BE2C (cell line): ENCODE measurements around the gene NDUFS4.
"Not testable (repeated sequence)": the region's sequence is repeated elsewhere in the genome, so short reads cannot be mapped to it uniquely, and the experiment has no call there.

Experiments
- DNase-seq: peaks from one replicate; pipeline ENCODE4 v3.0.0-alpha.2; 2020
- H3K27me3 ChIP-seq: fragments of 250-450 bp; sonication (Bioruptor Pico); 2 replicates; pipeline ENCODE4 v1.5.1; 2020; ENCODE audit warnings: mild to moderate bottlenecking
- H3K36me3 ChIP-seq: fragments of 250-450 bp; sonication (Bioruptor Pico); 2 replicates; pipeline ENCODE4 v1.5.1; 2020; ENCODE audit warnings: mild to moderate bottlenecking
- H3K4me1 ChIP-seq: fragments of 250-450 bp; sonication (Bioruptor Pico); 2 replicates; pipeline ENCODE4 v1.5.1; 2020
- H3K4me3 ChIP-seq: 2 replicates; pipeline ENCODE4 v1.5.1; 2011; ENCODE audit warnings: low read depth, low read length
- H3K9me3 ChIP-seq: fragments of 250-450 bp; sonication (Bioruptor Pico); 2 replicates; pipeline ENCODE4 v1.5.1; 2020
- TF ChIP-seq, protein P1 (sequence below): IDR thresholded peaks from 2 replicates; pipeline ENCODE4 v1.5.1; 2012; ENCODE audit warnings: mild to moderate bottlenecking, low read depth, low read length

NDUFS4 gene

DNA sequence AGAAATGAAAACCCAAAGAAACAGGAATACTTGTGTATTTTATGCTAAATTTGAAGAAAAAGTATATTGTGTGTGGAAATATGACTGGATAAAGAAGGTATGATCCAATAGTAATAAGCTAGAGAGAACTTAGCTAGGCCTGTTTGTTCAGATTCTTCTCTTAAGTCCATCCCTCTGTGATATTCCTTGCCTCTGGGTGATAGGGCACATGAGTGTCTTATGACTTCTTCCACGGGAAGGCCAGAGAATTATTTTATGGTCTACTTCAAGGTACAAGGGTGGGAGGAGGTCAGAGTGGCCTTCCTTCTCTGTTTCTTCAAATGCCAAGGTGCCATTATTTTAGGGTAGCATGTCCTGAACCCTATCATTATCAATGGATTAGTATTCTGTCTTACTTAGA is 113.7 kb downstream of the NDUFS4 start:
- Histone ChIP-seq H3K27me3 (no peaks in the 10 kb centered on the region), H3K36me3 (no peaks in the 10 kb centered on the region), H3K9me3 (no peaks in the 10 kb centered on the region), H3K4me1 (no peaks in the 10 kb centered on the region), H3K4me3 (no peak overlapping the region)
- DNase-seq, result no peak
- TF ChIP-seq, protein P1, sequence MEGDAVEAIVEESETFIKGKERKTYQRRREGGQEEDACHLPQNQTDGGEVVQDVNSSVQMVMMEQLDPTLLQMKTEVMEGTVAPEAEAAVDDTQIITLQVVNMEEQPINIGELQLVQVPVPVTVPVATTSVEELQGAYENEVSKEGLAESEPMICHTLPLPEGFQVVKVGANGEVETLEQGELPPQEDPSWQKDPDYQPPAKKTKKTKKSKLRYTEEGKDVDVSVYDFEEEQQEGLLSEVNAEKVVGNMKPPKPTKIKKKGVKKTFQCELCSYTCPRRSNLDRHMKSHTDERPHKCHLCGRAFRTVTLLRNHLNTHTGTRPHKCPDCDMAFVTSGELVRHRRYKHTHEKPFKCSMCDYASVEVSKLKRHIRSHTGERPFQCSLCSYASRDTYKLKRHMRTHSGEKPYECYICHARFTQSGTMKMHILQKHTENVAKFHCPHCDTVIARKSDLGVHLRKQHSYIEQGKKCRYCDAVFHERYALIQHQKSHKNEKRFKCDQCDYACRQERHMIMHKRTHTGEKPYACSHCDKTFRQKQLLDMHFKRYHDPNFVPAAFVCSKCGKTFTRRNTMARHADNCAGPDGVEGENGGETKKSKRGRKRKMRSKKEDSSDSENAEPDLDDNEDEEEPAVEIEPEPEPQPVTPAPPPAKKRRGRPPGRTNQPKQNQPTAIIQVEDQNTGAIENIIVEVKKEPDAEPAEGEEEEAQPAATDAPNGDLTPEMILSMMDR, result no peak

DNA sequence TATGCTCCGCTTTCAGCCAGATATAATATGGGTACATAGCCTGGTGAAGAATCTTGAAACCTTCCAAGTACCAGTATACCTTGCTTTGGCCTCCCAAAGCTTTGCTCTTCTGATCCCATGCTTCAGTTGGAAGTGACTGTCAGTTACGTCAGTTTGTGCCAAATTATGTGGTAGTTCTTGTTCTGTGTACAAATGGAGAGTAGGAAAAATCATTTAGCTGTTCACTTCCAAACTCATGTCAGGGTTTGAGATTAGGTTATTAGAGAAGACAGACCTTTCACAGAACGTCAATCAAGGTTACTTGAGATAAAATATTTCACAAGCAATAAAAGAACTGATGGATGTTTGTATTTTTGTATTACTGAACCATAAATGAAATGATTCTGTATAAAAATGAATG is 117.2 kb downstream of the NDUFS4 start:
- no peaks in the 10 kb centered on the region for H3K4me1 ChIP-seq
- no peak overlapping the region for H3K4me3 ChIP-seq
- no peaks in the 10 kb centered on the region for H3K9me3 ChIP-seq
- TF ChIP-seq, protein P1, result no peak
- H3K36me3 ChIP-seq, result no peaks in the 10 kb centered on the region
- H3K27me3 ChIP-seq, result no peaks in the 10 kb centered on the region
- no peak for DNase-seq

DNA sequence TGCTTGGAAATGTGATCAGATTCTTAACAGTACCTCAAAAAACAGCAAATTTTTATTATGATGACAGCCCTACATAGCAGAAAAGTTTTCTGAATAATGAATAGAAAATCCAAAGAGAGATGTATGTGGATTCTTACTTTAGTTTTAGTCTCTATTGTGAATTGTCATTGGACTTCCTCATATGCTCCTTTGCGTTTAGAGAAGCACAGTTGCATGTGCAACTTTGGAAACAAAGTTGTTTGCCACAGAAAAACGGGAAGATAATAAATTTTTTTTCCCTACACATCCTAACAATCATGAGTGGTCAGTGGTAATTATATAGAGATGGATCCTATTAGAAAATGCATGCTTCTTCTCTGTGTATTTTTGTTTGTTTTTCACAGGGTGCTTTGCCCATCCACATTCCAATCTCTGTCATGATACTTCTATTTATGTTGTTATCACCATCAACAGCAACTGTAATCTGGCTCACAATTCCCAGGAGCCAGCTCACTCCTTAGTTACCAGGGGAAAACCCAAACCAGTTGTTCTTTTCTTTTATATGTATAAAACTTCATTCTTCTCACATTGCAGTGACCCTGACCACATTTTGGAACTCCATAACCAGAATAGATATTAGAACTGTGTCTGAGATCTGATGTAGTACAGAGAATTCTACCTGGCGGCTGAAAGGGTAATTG is 118.7 kb downstream of the NDUFS4 start:
- TF ChIP-seq, protein P1, result no peak
- Histone ChIP-seq H3K4me1 (no peaks in the 10 kb centered on the region), H3K9me3 (no peaks in the 10 kb centered on the region), H3K27me3 (no peaks in the 10 kb centered on the region), H3K4me3 (no peak overlapping the region), H3K36me3 (no peaks in the 10 kb centered on the region)
- no peak for DNase-seq

DNA sequence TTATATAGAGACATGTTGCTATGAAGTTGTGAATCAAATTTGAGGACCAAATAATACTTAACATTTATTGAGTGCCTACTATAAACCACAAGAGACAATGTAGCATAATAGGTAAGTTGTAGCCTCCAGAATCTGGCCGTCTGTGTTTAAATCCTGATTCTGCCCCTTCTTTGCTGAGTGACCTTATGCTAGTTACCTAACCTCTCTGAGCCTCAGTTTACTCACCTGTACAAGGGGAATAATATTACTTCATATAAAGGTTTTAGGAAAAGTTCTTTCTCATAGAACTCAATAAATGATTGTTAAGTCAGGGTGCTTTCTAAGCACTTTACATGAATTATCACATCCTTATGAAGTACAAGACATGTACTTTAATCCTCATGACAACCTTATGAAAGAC is 120.6 kb downstream of the NDUFS4 start:
- Histone ChIP-seq H3K9me3 (no peaks in the 10 kb centered on the region), H3K27me3 (no peaks in the 10 kb centered on the region), H3K36me3 (no peaks in the 10 kb centered on the region), H3K4me1 (no peaks in the 10 kb centered on the region), H3K4me3 (no peak overlapping the region)
- TF ChIP-seq, protein P1, result no peak
- DNase-seq, result no peak

DNA sequence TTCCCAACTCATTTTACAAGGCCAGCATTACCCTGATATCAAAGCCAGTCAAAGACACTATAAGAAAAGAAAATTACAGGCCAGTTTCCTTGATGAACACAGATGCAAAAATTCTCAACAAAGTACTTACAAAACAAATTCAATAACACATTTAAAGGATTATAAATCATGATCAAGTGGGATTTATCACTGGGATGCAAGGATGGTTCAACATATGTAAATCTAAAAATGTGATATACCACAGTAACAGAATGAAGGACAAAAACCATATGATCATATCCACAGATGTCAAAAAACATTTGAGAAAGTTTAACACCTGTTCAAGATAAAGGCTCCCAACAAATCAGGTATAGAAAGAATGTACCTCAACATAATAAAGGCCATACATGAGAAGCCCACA is 130.6 kb downstream of the NDUFS4 start:
- Histone ChIP-seq H3K36me3 (no peaks in the 10 kb centered on the region), H3K4me1 (no peaks in the 10 kb centered on the region), H3K4me3 (no peak overlapping the region), H3K9me3 (no peaks in the 10 kb centered on the region), H3K27me3 (no peaks in the 10 kb centered on the region)
- TF ChIP-seq, protein P1, result no peak
- no peak for DNase-seq

DNA sequence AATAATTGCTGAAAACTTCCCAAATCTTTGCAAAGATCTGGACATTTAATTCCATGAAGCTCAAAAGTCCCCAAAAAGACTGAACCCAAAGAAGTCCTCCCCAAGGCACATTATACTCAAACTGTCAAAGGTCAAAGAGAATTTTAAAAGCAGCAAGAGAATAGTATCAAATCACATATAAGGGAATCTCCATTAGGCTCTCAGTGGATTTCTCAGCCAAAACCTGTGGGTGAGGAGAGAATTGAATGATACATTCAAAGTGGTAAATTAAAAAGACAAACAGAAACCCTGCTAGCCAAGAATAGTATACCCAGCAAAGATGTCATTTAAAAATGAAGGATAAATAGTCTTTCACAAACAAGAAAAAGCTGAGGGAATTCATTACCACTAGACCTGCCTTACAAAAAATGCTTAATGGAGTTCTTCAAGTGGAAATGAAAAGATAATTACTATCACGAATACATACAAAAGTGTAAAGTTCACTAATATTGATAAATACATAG is 134.1 kb downstream of the NDUFS4 start:
- no peak overlapping the region for H3K4me3 ChIP-seq
- TF ChIP-seq, protein P1, result no peak
- no peaks in the 10 kb centered on the region for H3K4me1 ChIP-seq
- H3K27me3 ChIP-seq, result no peaks in the 10 kb centered on the region
- DNase-seq, result no peak
- H3K9me3 ChIP-seq, result no peaks in the 10 kb centered on the region
- no peaks in the 10 kb centered on the region for H3K36me3 ChIP-seq

DNA sequence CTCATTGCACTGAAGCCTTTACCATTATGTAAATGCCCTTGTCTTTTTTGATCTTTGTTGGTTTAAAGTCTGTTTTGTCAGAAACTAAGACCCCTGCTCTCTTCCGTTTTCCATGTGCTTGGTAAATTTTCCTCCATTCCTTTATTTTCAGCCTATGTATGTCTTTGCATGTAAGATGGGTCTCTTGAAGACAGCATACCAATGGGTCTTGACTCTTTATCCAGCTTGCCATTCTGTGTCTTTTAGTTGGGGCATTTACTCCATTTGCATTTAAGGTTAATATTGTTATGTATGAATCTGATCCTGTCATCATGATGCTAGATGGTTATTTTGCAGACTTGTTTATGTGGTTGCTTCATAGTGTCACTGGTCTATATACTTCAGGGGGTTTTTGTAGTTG is 150.0 kb downstream of the NDUFS4 start:
- DNase-seq, H3K36me3 ChIP-seq, H3K9me3 ChIP-seq, H3K4me3 ChIP-seq, H3K27me3 ChIP-seq, H3K4me1 ChIP-seq: not testable (repeated sequence)
